IMR-90 (cell line): ENCODE results near the gene IL22. TPM values are rescaled to one million over a fixed set of nuclear protein-coding genes. Genes with fewer than 3 reads are reported as not detected.

Source experiments
- ATAC-seq: fragments of 200-7000 bp; cut with Tn5 transposase; 2 replicates; pipeline ENCODE4 v1.9.1; 2020; ENCODE audit warnings: low read depth, mild to moderate bottlenecking, moderate library complexity
- BruUV-seq: library from RNA; stranded (reverse); fragments of 400-500 nt; replicated peaks from 2 replicates; lab custom pipeline; 2021; lab: Mats Ljungman, UMichigan
- CTCF ChIA-PET: fragments of 300-600 bp; formaldehyde crosslinking; extraction: SDS; loops from one replicate; lab custom pipeline; 2021; ENCODE audit warnings: antibody characterized with exemption; lab: Yijun Ruan, JAX
- POLR2A ChIA-PET: fragments of 300-600 bp; sonication (Branson Sonifier 250); formaldehyde crosslinking; loops from one replicate; lab custom pipeline; 2022; ENCODE audit warnings: antibody characterized with exemption; ENCODE audit not compliant: unreplicated experiment; lab: Charles Lee
- DNase-seq: peaks from one replicate; pipeline ENCODE4 v3.0.0; 2013
- H2AFZ ChIP-seq: replicated peaks from 2 replicates; pipeline ENCODE3; 2013; ENCODE audit warnings: low read length, mild to moderate bottlenecking; ENCODE audit not compliant: poor library complexity
- H2AK5ac ChIP-seq: 2 replicates; pipeline ENCODE4 v1.6.1; 2013; ENCODE audit warnings: low read depth, low read length, inconsistent platforms
- H2AK9ac ChIP-seq: replicated peaks from 2 replicates; pipeline ENCODE3; 2013; ENCODE audit warnings: mild to moderate bottlenecking, low read depth, low read length, moderate library complexity; ENCODE audit not compliant: poor library complexity
- H2BK120ac ChIP-seq: 2 replicates; pipeline ENCODE4 v1.6.1; 2013; ENCODE audit warnings: low read depth, low read length, inconsistent platforms
- H2BK15ac ChIP-seq: 3 replicates; pipeline ENCODE4 v1.6.1; 2013; ENCODE audit warnings: low read depth, low read length, inconsistent platforms
- H2BK20ac ChIP-seq: 2 replicates; pipeline ENCODE4 v1.6.1; 2013; ENCODE audit warnings: low read depth, mild to moderate bottlenecking, inconsistent platforms, low read length, moderate library complexity
- H2BK5ac ChIP-seq: 2 replicates; pipeline ENCODE4 v1.6.1; 2013; ENCODE audit warnings: mild to moderate bottlenecking, low read depth, low read length, inconsistent platforms; ENCODE audit not compliant: poor library complexity, severe bottlenecking
- H3K14ac ChIP-seq: replicated peaks from 2 replicates; pipeline ENCODE4 v1.6.1; 2013; ENCODE audit warnings: low read depth, low read length, inconsistent platforms
- H3K18ac ChIP-seq: 2 replicates; pipeline ENCODE4 v1.6.1; 2013; ENCODE audit warnings: low read depth, low read length, control low read depth
- H3K23ac ChIP-seq: 2 replicates; pipeline ENCODE4 v1.6.1; 2013; ENCODE audit warnings: low read depth, low read length, inconsistent platforms
- H3K27ac ChIP-seq: 2 replicates; pipeline ENCODE4 v1.5.1; 2013; ENCODE audit warnings: mild to moderate bottlenecking, control low read depth, low read length; ENCODE audit not compliant: insufficient read depth
- H3K27me3 ChIP-seq: 2 replicates; pipeline ENCODE4 v1.6.1; 2013; ENCODE audit warnings: low read length; ENCODE audit not compliant: control insufficient read depth, insufficient read depth
- H3K36me3 ChIP-seq: 2 replicates; pipeline ENCODE4 v1.6.1; 2013; ENCODE audit warnings: low read length, mixed read lengths; ENCODE audit not compliant: control insufficient read depth, insufficient read depth
- H3K4ac ChIP-seq: 2 replicates; pipeline ENCODE4 v1.6.1; 2013; ENCODE audit warnings: low read depth, low read length, inconsistent platforms
- H3K4me1 ChIP-seq: 2 replicates; pipeline ENCODE4 v1.6.1; 2013; ENCODE audit warnings: low read length, mixed read lengths; ENCODE audit not compliant: control insufficient read depth, insufficient read depth
- H3K4me2 ChIP-seq: 2 replicates; pipeline ENCODE4 v1.6.1; 2013; ENCODE audit warnings: low read depth, mild to moderate bottlenecking, control low read depth, low read length, moderate library complexity
- H3K4me3 ChIP-seq: 2 replicates; pipeline ENCODE4 v1.5.1; 2013; ENCODE audit warnings: low read depth, mild to moderate bottlenecking, control low read depth, low read length, moderate library complexity; ENCODE audit not compliant: insufficient read depth
- H3K56ac ChIP-seq: 2 replicates; pipeline ENCODE4 v1.6.1; 2013; ENCODE audit warnings: low read length, inconsistent platforms; ENCODE audit not compliant: insufficient read depth; ENCODE audit errors: extremely low read depth
- H3K79me1 ChIP-seq, 2 experiments: 2 replicates each; pipeline ENCODE4 v1.6.1; 2013; ENCODE audit warnings: low read length in 2 of 2, inconsistent platforms in 1 of 2, low read depth in 1 of 2
- H3K9ac ChIP-seq: 2 replicates; pipeline ENCODE4 v1.6.1; 2013; ENCODE audit warnings: low read depth, low read length, control low read depth
- H3K9me1 ChIP-seq: 2 replicates; pipeline ENCODE4 v1.6.1; 2013; ENCODE audit warnings: low read length, inconsistent platforms; ENCODE audit not compliant: insufficient read depth
- H3K9me3 ChIP-seq: 2 replicates; pipeline ENCODE4 v1.6.1; 2013; ENCODE audit warnings: low read length; ENCODE audit not compliant: control insufficient read depth, insufficient read depth
- H4K20me1 ChIP-seq: 2 replicates; pipeline ENCODE4 v1.6.1; 2013; ENCODE audit warnings: low read length, inconsistent platforms; ENCODE audit not compliant: insufficient read depth
- H4K5ac ChIP-seq: 2 replicates; pipeline ENCODE4 v1.6.1; 2013; ENCODE audit warnings: mild to moderate bottlenecking, low read depth, low read length, control low read depth
- H4K8ac ChIP-seq, 2 experiments: 2 replicates each; pipeline ENCODE4 v1.6.1; 2013; ENCODE audit warnings: low read depth in 2 of 2, low read length in 2 of 2, control low read depth in 1 of 2, inconsistent platforms in 1 of 2
- H4K91ac ChIP-seq: 2 replicates; pipeline ENCODE4 v1.6.1; 2013; ENCODE audit warnings: low read depth, low read length, inconsistent platforms; ENCODE audit not compliant: insufficient read depth
- BHLHE40 ChIP-seq: fragments of 150-350 bp; IDR thresholded peaks from 2 replicates; pipeline ENCODE4 v1.6.1; 2016; ENCODE audit warnings: mild to moderate bottlenecking, low read depth, low read length
- CEBPB ChIP-seq: IDR thresholded peaks from 2 replicates; pipeline ENCODE4 v1.6.1; 2012; ENCODE audit warnings: low read depth, low read length, improper control_type of control experiment
- CHD1 ChIP-seq: IDR thresholded peaks from 2 replicates; pipeline ENCODE4 v1.6.1; 2012; ENCODE audit warnings: low read depth, low read length, improper control_type of control experiment
- CTCF ChIP-seq: conservative IDR thresholded peaks from 2 replicates; pipeline ENCODE4 v1.5.1; 2012; ENCODE audit warnings: mild to moderate bottlenecking, low read depth, low read length, improper control_type of control experiment
- ELK1 ChIP-seq: fragments of 150-350 bp; IDR thresholded peaks from 2 replicates; pipeline ENCODE4 v1.6.1; 2016; ENCODE audit warnings: low read depth, mild to moderate bottlenecking, low read length, moderate library complexity, borderline replicate concordance
- FOS ChIP-seq: fragments of 150-350 bp; IDR thresholded peaks from 2 replicates; pipeline ENCODE4 v1.6.1; 2016; ENCODE audit warnings: low read depth, low read length
- MAFK ChIP-seq: IDR thresholded peaks from 2 replicates; pipeline ENCODE4 v1.6.1; 2012; ENCODE audit warnings: low read depth, low read length, improper control_type of control experiment
- MAZ ChIP-seq: IDR thresholded peaks from 2 replicates; pipeline ENCODE4 v1.6.1; 2012; ENCODE audit warnings: low read depth, mild to moderate bottlenecking, low read length, improper control_type of control experiment, moderate library complexity, borderline replicate concordance
- MXI1 ChIP-seq: IDR thresholded peaks from 2 replicates; pipeline ENCODE4 v1.6.1; 2012; ENCODE audit warnings: low read depth, mild to moderate bottlenecking, low read length, moderate library complexity, borderline replicate concordance
- NFE2L2 ChIP-seq: fragments of 150-350 bp; IDR thresholded peaks from 2 replicates; pipeline ENCODE4 v1.6.1; 2016; ENCODE audit warnings: low read depth, mild to moderate bottlenecking, low read length
- POLR2A ChIP-seq: IDR thresholded peaks from 2 replicates; pipeline ENCODE4 v1.6.1; 2012; ENCODE audit warnings: mild to moderate bottlenecking, low read depth, low read length
- RAD21 ChIP-seq: IDR thresholded peaks from 2 replicates; pipeline ENCODE4 v1.6.1; 2012; ENCODE audit warnings: low read length, improper control_type of control experiment
- RFX5 ChIP-seq: IDR thresholded peaks from 2 replicates; pipeline ENCODE4 v1.8.0; 2012; ENCODE audit warnings: low read depth, mild to moderate bottlenecking, low read length, moderate library complexity
- SMC3 ChIP-seq: fragments of 150-350 bp; IDR thresholded peaks from 2 replicates; pipeline ENCODE4 v1.6.1; 2016; ENCODE audit warnings: low read depth, mild to moderate bottlenecking, antibody characterized with exemption, low read length, moderate library complexity
- WGBS, 2 experiments: methylation state at CpG; one replicate each; pipeline versions ENCODE4 v1.1.5 to v1.1.7; 2013; ENCODE audit warnings: missing lambda C conversion rate in 2 of 2; ENCODE audit not compliant: insufficient read length in 1 of 2; ENCODE audit errors: extremely low coverage in 2 of 2; 5-methylcytosine and 5-hydroxymethylcytosine counted together
- dilution Hi-C: fragments of 300-500 bp; cut with HindIII; formaldehyde crosslinking; loops from one replicate; pipeline ENCODE4 v1.14.3; 2018; ENCODE audit warnings: low sequenced_read_pairs; ENCODE audit not compliant: unreplicated experiment
- in situ Hi-C: fragments of 300-500 bp; cut with MboI; formaldehyde crosslinking; loops from 3 replicates; pipeline ENCODE4 v1.14.3; 2019; ENCODE audit warnings: low sequenced_read_pairs, inconsistent platforms, mixed read lengths
- intact Hi-C: fragments of 100-400 bp; cut with micrococcal nuclease; formaldehyde crosslinking; loops from 2 replicates; pipeline ENCODE4 v1.10.0; 2022
- polyA plus RNA-seq, 3 experiments: library from polyadenylated mRNA; depleted of rRNA; stranded (reverse); fragments of >200 nt; gene quantifications; 2 replicates each; pipeline ENCODE4 v1.2.3, GENCODE V29; 2012; ENCODE audit warnings: low replicate concordance in 1 of 3
- total RNA-seq: library from RNA; depleted of rRNA; stranded (reverse); fragments of >200 nt; gene quantifications from 2 replicates; pipeline ENCODE4 v1.2.3, GENCODE V29; 2012
- TF ChIP-seq, protein P1 (sequence below): fragments of 150-350 bp; IDR thresholded peaks from 2 replicates; pipeline ENCODE4 v1.6.1; 2017; ENCODE audit warnings: mild to moderate bottlenecking, antibody characterized with exemption, low read length, low read depth

IL22 gene
- total and polyA plus RNA-seq, 2 of the 4 experiments (the other 2 are of a cell fraction) = not detected

DNA sequence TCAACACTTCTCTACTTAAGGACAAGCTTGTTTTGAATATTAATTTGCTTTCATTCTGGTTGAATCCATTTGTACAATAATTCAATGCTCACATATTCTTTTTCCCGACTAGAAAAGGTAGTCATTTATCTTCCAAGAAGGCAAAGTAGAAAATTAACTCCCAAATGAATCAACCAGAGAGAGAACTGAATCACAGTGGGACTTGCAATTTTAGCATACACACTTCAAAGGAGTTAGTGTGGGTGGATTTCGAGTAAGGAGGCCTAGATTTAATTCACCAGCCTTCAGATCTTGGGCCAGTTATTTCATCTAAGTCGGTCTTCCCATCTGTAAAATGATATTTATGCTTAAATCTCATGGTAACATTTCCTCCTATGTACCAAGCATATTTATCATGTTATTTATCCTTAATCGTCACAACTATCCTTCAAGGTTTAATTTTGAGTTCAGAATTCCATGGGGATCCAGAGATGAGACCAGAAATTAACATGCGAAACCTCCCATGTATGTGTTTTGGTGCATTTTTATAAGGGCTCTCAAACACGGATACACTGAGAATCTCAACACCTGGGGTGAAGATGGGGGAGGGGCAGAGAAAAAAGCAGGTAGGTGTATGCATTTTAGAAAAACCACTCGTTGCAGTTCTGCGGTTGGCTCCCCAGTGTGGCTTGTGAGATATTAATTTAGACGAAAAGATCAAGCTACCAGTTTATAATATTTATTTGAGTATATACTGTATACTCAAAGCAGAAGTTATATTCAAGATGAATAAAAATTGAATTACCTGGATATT, 38.9 kb upstream of the IL22 start:
- CTCF ChIA-PET = interaction anchor here (0.5 to 1.0 kb wide), 2 partner anchors 69 to 431 kb away, joined by 3 read pairs; no protein-coding TSS in a partner anchor
- no TSS peak for BruUV-seq
- in situ Hi-C loops = no loop called here

More for the DNA sequence above, 38.9 kb upstream of the IL22 start:
- H4K8ac ChIP-seq = no peak overlapping the region
- H3K27me3 ChIP-seq = no peaks in the 10 kb centered on the region
- no peak overlapping the region for H3K4me2 ChIP-seq
- H3K79me1 ChIP-seq = no peaks in the 10 kb centered on the region
- H3K36me3 ChIP-seq = no peaks in the 10 kb centered on the region
- H2BK20ac ChIP-seq = no peak overlapping the region
- H3K4ac ChIP-seq = no peak overlapping the region
- DNase-seq (no peak), ATAC-seq (no peak)
- H4K91ac ChIP-seq = no peak overlapping the region
- no peak overlapping the region for H3K14ac ChIP-seq
- no peak overlapping the region for H2BK15ac ChIP-seq
- H3K4me3 ChIP-seq = no peak overlapping the region
- no peak overlapping the region for H2AK5ac ChIP-seq
- no peak overlapping the region for H3K27ac ChIP-seq
- H2AK9ac ChIP-seq = no peak overlapping the region
- WGBS, 2 experiments = no CpG with 5 or more reads among the region's 9 CpGs
- H3K9me1 ChIP-seq = no peaks in the 10 kb centered on the region
- no peak overlapping the region for H3K18ac ChIP-seq
- POLR2A ChIA-PET = no interaction called here
- H3K23ac ChIP-seq = no peak overlapping the region
- no peak overlapping the region for H4K5ac ChIP-seq
- no peaks in the 10 kb centered on the region for H3K4me1 ChIP-seq
- no peak for TF ChIP-seq POLR2A
- TF ChIP-seq ELK1 = no peak
- no peak for TF ChIP-seq CEBPB
- TF ChIP-seq NFE2L2 = no peak
- no peak for TF ChIP-seq FOS
- TF ChIP-seq BHLHE40 = no peak
- no peak for TF ChIP-seq CTCF
- TF ChIP-seq MXI1 = no peak
- TF ChIP-seq RAD21 = no peak
- no peak for TF ChIP-seq SMC3
- no peak for TF ChIP-seq MAFK
- no peak for TF ChIP-seq MAZ
- TF ChIP-seq CHD1 = no peak
- TF ChIP-seq, protein P1, sequence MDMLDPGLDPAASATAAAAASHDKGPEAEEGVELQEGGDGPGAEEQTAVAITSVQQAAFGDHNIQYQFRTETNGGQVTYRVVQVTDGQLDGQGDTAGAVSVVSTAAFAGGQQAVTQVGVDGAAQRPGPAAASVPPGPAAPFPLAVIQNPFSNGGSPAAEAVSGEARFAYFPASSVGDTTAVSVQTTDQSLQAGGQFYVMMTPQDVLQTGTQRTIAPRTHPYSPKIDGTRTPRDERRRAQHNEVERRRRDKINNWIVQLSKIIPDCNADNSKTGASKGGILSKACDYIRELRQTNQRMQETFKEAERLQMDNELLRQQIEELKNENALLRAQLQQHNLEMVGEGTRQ = no peak
- TF ChIP-seq RFX5 = no peak
- intact Hi-C loops (no loop called here), dilution Hi-C loops (no loop called here)
- no peak overlapping the region for H2AFZ ChIP-seq
- H2BK5ac ChIP-seq = no peak overlapping the region
- no peaks in the 10 kb centered on the region for H3K9me3 ChIP-seq
- no peak overlapping the region for H2BK120ac ChIP-seq
- H4K20me1 ChIP-seq = no peaks in the 10 kb centered on the region
- H3K56ac ChIP-seq = no peak overlapping the region
- H3K9ac ChIP-seq = no peak overlapping the region
